GM23338 (cell line): ENCODE measurements around the gene SMC5. TPM values are rescaled to one million over a fixed set of nuclear protein-coding genes. Genes with fewer than 3 reads are reported as not detected.

Experiments used
- ATAC-seq: fragments of 200-7000 bp; cut with Tn5 transposase; 3 replicates; pipeline ENCODE4 v1.9.1; 2020
- DNase-seq: peaks from one replicate; pipeline ENCODE4 v3.0.0-alpha.2; 2015; ENCODE audit warnings: low spot score
- H2AFZ ChIP-seq: fragments of 200-600 bp; sonication (generic); 2 replicates; pipeline ENCODE4 v1.8.0; 2016; ENCODE audit warnings: antibody characterized with exemption, mild to moderate bottlenecking, moderate library complexity
- H3F3A ChIP-seq: fragments of 200-600 bp; sonication (generic); replicated peaks from 2 replicates; pipeline ENCODE4 v1.8.0; 2017; ENCODE audit warnings: antibody characterized with exemption, mixed run types, low read depth
- H3K27ac ChIP-seq: fragments of 200-600 bp; sonication (generic); 2 replicates; pipeline ENCODE4 v1.6.1; 2016; ENCODE audit warnings: low read depth
- H3K27me3 ChIP-seq: fragments of 200-600 bp; sonication (generic); 2 replicates; pipeline ENCODE4 v1.8.0; 2016; ENCODE audit warnings: mild to moderate bottlenecking, mixed run types, moderate library complexity; ENCODE audit not compliant: insufficient read depth
- H3K36me3 ChIP-seq: fragments of 200-600 bp; sonication (generic); 2 replicates; pipeline ENCODE4 v1.8.0; 2016; ENCODE audit warnings: mild to moderate bottlenecking; ENCODE audit not compliant: insufficient read depth
- H3K4me1 ChIP-seq: fragments of 200-600 bp; sonication (generic); 2 replicates; pipeline ENCODE4 v1.8.0; 2016; ENCODE audit warnings: mild to moderate bottlenecking, moderate library complexity; ENCODE audit not compliant: insufficient read depth
- H3K4me2 ChIP-seq: fragments of 200-600 bp; sonication (generic); 2 replicates; pipeline ENCODE4 v1.7.1; 2017; ENCODE audit warnings: mixed run types
- H3K4me3 ChIP-seq: fragments of 200-600 bp; sonication (generic); 2 replicates; pipeline ENCODE4 v1.6.1; 2016; ENCODE audit warnings: mixed run types
- H3K79me2 ChIP-seq: fragments of 200-600 bp; sonication (generic); replicated peaks from 2 replicates; pipeline ENCODE4 v1.8.0; 2017; ENCODE audit warnings: mild to moderate bottlenecking; ENCODE audit not compliant: insufficient read depth
- H3K9me2 ChIP-seq: fragments of 200-600 bp; sonication (generic); 2 replicates; pipeline ENCODE4 v1.8.0; 2017; ENCODE audit not compliant: insufficient read depth
- H4K20me1 ChIP-seq: fragments of 200-600 bp; sonication (generic); replicated peaks from 2 replicates; pipeline ENCODE4 v1.8.0; 2017; ENCODE audit warnings: mild to moderate bottlenecking; ENCODE audit not compliant: insufficient read depth
- H3K27ac Mint-ChIP-seq: 2 replicates; pipeline ENCODE4 v1.8.0; 2020; ENCODE audit warnings: inconsistent platforms, mild to moderate bottlenecking, moderate library complexity, mixed read lengths
- H3K27me3 Mint-ChIP-seq: 3 replicates; pipeline ENCODE4 v1.8.0; 2022; ENCODE audit warnings: low read depth, mild to moderate bottlenecking, moderate library complexity, mixed read lengths, inconsistent platforms; ENCODE audit not compliant: insufficient read depth, poor library complexity
- H3K36me3 Mint-ChIP-seq: 3 replicates; pipeline ENCODE4 v1.8.0; 2021; ENCODE audit warnings: low read depth, mild to moderate bottlenecking, inconsistent platforms, moderate library complexity, mixed read lengths
- H3K4me1 Mint-ChIP-seq: 3 replicates; pipeline ENCODE4 v1.8.0; 2020; ENCODE audit warnings: mild to moderate bottlenecking, inconsistent platforms, mixed read lengths
- H3K4me3 Mint-ChIP-seq: 3 replicates; pipeline ENCODE4 v1.8.0; 2021; ENCODE audit warnings: moderate library complexity, mild to moderate bottlenecking, inconsistent platforms, mixed read lengths
- H3K9me3 Mint-ChIP-seq: 3 replicates; pipeline ENCODE4 v1.8.0; 2020; ENCODE audit warnings: moderate library complexity, mild to moderate bottlenecking, inconsistent platforms, mixed read lengths
- CREB1 ChIP-seq: fragments of 250-450 bp; sonication (Bioruptor Pico); IDR thresholded peaks from 2 replicates; pipeline ENCODE4 v1.5.0; 2020; ENCODE audit warnings: low read depth, mild to moderate bottlenecking, moderate library complexity
- EZH2 ChIP-seq: fragments of 200-600 bp; sonication (generic); IDR thresholded peaks from one replicate; pipeline ENCODE4 v1.8.0; 2017; ENCODE audit warnings: antibody characterized with exemption, mild to moderate bottlenecking, low read depth; ENCODE audit not compliant: unreplicated experiment
- EZH2phosphoT487 ChIP-seq: fragments of 200-600 bp; sonication (generic); IDR thresholded peaks from one replicate; pipeline ENCODE4 v1.8.1; 2018; ENCODE audit warnings: antibody characterized with exemption; ENCODE audit not compliant: unreplicated experiment
- JUNB ChIP-seq: IDR thresholded peaks from one replicate; pipeline ENCODE4 v1.6.1; 2016; ENCODE audit warnings: antibody characterized with exemption; ENCODE audit not compliant: unreplicated experiment
- NANOG ChIP-seq: IDR thresholded peaks from 2 replicates; pipeline ENCODE4 v1.6.1; 2016; ENCODE audit warnings: antibody characterized with exemption, borderline replicate concordance
- POLR2AphosphoS5 ChIP-seq: IDR thresholded peaks from 2 replicates; pipeline ENCODE4 v1.6.1; 2016; ENCODE audit warnings: antibody characterized with exemption, low read depth
- STAT1 ChIP-seq: IDR thresholded peaks from one replicate; pipeline ENCODE4 v1.6.1; 2016; ENCODE audit warnings: antibody characterized with exemption; ENCODE audit not compliant: unreplicated experiment
- ZNF114 ChIP-seq: fragments of 250-450 bp; sonication (Bioruptor Pico); IDR thresholded peaks from 2 replicates; pipeline ENCODE4 v1.5.0; 2020; ENCODE audit warnings: mild to moderate bottlenecking, moderate library complexity
- ZNF331 ChIP-seq: fragments of 250-450 bp; sonication (Bioruptor Pico); IDR thresholded peaks from 2 replicates; pipeline ENCODE4 v1.5.0; 2020; ENCODE audit warnings: low read depth, mild to moderate bottlenecking, moderate library complexity
- polyA plus RNA-seq: library from polyadenylated mRNA; unstranded; fragments of >200 nt; fragmentation: Nextera tagmentation; extraction: Ambion mirVana; gene quantifications from 2 replicates; pipeline ENCODE4 v1.2.1, GENCODE V29; 2016
- total RNA-seq: library from RNA; depleted of rRNA; stranded (reverse); fragments of >200 nt; shearing (Covaris generic); gene quantifications from 2 replicates; pipeline ENCODE4 v1.2.3, GENCODE V29; 2014
- TF ChIP-seq, protein P1 (sequence below): IDR thresholded peaks from 2 replicates; pipeline ENCODE4 v1.6.1; 2016; ENCODE audit warnings: antibody characterized with exemption
- TF ChIP-seq, protein P2 (sequence below): IDR thresholded peaks from one replicate; pipeline ENCODE4 v1.6.1; 2018; ENCODE audit warnings: antibody characterized with exemption; ENCODE audit not compliant: unreplicated experiment
- TF ChIP-seq, protein P3 (sequence below): fragments of 250-450 bp; sonication (Bioruptor Pico); IDR thresholded peaks from 2 replicates; pipeline ENCODE4 v1.5.0; 2020; ENCODE audit warnings: mild to moderate bottlenecking, moderate library complexity
- TF ChIP-seq, protein P4 (sequence below), 2 experiments: fragments of 200-600 bp in 1 of 2; sonication (generic) in 1 of 2; conservative IDR thresholded peaks; 2 replicates each; pipeline versions ENCODE4 v1.5.1 to v1.6.1; 2016 to 2017; ENCODE audit warnings: antibody characterized with exemption in 2 of 2, low read depth in 2 of 2, mild to moderate bottlenecking in 2 of 2, moderate library complexity in 1 of 2

The SMC5 gene
- total and polyA plus RNA-seq, 2 experiments from 2014 or later = 27.9 to 29.0 TPM

DNA sequence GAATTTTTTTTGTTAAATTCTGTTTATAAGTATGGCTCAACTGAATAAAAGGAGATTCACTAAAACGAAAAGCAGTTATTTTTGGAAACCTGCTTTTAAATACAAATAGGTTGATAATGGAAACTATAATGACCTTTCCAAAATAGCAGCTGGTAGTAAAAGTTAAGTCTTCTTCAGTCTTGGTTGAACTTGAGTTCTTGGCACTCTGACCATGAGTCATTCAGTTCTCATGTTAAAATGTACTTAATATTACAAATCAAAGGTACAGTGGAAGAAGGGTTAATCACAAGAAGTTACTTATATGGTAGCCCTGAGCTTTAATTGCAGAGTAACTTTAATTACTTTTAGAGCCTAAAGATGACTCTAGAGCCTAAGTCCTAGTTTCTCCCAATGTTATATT, 93.6 kb downstream of the SMC5 start:
- no peaks in the 10 kb centered on the region for H3K27me3 Mint-ChIP-seq
- Histone ChIP-seq H3K4me3 (no peak overlapping the region), H3K27ac (no peak overlapping the region), H3K9me2 (no peaks in the 10 kb centered on the region), H3K4me2 (no peak overlapping the region), H3K79me2 (no peaks in the 10 kb centered on the region), H3F3A (no peaks in the 10 kb centered on the region), H2AFZ (no peak overlapping the region), H4K20me1 (no peaks in the 10 kb centered on the region), H3K27me3 (no peaks in the 10 kb centered on the region), H3K36me3 (peaks cover 16% of the 10 kb centered on the region; the same call in 1 of the 2 replicates), H3K4me1 (no peaks in the 10 kb centered on the region)
- peaks cover 23% of the 10 kb centered on the region; the same call in 2 of the 3 replicates for H3K36me3 Mint-ChIP-seq
- DNase-seq (no peak), ATAC-seq (no peak)
- H3K4me3 Mint-ChIP-seq = no peak overlapping the region
- TF ChIP-seq POLR2AphosphoS5 (no peak), CREB1 (no peak), ZNF114 (CRISPR knock-in tag) (no peak), STAT1 (no peak), JUNB (no peak), NANOG (no peak), ZNF331 (CRISPR knock-in tag) (no peak), EZH2 (no peak), EZH2phosphoT487 (no peak)
- TF ChIP-seq, protein P1, sequence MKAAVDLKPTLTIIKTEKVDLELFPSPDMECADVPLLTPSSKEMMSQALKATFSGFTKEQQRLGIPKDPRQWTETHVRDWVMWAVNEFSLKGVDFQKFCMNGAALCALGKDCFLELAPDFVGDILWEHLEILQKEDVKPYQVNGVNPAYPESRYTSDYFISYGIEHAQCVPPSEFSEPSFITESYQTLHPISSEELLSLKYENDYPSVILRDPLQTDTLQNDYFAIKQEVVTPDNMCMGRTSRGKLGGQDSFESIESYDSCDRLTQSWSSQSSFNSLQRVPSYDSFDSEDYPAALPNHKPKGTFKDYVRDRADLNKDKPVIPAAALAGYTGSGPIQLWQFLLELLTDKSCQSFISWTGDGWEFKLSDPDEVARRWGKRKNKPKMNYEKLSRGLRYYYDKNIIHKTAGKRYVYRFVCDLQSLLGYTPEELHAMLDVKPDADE = no peak
- TF ChIP-seq, protein P2, sequence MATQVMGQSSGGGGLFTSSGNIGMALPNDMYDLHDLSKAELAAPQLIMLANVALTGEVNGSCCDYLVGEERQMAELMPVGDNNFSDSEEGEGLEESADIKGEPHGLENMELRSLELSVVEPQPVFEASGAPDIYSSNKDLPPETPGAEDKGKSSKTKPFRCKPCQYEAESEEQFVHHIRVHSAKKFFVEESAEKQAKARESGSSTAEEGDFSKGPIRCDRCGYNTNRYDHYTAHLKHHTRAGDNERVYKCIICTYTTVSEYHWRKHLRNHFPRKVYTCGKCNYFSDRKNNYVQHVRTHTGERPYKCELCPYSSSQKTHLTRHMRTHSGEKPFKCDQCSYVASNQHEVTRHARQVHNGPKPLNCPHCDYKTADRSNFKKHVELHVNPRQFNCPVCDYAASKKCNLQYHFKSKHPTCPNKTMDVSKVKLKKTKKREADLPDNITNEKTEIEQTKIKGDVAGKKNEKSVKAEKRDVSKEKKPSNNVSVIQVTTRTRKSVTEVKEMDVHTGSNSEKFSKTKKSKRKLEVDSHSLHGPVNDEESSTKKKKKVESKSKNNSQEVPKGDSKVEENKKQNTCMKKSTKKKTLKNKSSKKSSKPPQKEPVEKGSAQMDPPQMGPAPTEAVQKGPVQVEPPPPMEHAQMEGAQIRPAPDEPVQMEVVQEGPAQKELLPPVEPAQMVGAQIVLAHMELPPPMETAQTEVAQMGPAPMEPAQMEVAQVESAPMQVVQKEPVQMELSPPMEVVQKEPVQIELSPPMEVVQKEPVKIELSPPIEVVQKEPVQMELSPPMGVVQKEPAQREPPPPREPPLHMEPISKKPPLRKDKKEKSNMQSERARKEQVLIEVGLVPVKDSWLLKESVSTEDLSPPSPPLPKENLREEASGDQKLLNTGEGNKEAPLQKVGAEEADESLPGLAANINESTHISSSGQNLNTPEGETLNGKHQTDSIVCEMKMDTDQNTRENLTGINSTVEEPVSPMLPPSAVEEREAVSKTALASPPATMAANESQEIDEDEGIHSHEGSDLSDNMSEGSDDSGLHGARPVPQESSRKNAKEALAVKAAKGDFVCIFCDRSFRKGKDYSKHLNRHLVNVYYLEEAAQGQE = no peak
- TF ChIP-seq, protein P3, sequence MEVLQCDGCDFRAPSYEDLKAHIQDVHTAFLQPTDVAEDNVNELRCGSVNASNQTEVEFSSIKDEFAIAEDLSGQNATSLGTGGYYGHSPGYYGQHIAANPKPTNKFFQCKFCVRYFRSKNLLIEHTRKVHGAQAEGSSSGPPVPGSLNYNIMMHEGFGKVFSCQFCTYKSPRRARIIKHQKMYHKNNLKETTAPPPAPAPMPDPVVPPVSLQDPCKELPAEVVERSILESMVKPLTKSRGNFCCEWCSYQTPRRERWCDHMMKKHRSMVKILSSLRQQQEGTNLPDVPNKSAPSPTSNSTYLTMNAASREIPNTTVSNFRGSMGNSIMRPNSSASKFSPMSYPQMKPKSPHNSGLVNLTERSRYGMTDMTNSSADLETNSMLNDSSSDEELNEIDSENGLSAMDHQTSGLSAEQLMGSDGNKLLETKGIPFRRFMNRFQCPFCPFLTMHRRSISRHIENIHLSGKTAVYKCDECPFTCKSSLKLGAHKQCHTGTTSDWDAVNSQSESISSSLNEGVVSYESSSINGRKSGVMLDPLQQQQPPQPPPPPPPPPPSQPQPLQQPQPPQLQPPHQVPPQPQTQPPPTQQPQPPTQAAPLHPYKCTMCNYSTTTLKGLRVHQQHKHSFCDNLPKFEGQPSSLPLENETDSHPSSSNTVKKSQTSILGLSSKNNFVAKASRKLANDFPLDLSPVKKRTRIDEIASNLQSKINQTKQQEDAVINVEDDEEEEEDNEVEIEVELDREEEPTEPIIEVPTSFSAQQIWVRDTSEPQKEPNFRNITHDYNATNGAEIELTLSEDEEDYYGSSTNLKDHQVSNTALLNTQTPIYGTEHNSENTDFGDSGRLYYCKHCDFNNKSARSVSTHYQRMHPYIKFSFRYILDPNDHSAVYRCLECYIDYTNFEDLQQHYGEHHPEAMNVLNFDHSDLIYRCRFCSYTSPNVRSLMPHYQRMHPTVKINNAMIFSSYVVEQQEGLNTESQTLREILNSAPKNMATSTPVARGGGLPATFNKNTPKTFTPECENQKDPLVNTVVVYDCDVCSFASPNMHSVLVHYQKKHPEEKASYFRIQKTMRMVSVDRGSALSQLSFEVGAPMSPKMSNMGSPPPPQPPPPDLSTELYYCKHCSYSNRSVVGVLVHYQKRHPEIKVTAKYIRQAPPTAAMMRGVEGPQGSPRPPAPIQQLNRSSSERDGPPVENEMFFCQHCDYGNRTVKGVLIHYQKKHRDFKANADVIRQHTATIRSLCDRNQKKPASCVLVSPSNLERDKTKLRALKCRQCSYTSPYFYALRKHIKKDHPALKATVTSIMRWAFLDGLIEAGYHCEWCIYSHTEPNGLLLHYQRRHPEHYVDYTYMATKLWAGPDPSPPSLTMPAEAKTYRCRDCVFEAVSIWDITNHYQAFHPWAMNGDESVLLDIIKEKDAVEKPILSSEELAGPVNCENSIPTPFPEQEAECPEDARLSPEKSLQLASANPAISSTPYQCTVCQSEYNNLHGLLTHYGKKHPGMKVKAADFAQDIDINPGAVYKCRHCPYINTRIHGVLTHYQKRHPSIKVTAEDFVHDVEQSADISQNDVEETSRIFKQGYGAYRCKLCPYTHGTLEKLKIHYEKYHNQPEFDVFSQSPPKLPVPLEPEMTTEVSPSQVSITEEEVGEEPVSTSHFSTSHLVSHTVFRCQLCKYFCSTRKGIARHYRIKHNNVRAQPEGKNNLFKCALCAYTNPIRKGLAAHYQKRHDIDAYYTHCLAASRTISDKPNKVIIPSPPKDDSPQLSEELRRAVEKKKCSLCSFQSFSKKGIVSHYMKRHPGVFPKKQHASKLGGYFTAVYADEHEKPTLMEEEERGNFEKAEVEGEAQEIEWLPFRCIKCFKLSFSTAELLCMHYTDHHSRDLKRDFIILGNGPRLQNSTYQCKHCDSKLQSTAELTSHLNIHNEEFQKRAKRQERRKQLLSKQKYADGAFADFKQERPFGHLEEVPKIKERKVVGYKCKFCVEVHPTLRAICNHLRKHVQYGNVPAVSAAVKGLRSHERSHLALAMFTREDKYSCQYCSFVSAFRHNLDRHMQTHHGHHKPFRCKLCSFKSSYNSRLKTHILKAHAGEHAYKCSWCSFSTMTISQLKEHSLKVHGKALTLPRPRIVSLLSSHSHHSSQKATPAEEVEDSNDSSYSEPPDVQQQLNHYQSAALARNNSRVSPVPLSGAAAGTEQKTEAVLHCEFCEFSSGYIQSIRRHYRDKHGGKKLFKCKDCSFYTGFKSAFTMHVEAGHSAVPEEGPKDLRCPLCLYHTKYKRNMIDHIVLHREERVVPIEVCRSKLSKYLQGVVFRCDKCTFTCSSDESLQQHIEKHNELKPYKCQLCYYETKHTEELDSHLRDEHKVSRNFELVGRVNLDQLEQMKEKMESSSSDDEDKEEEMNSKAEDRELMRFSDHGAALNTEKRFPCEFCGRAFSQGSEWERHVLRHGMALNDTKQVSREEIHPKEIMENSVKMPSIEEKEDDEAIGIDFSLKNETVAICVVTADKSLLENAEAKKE (CRISPR knock-in tag) = no peak
- TF ChIP-seq, protein P4, sequence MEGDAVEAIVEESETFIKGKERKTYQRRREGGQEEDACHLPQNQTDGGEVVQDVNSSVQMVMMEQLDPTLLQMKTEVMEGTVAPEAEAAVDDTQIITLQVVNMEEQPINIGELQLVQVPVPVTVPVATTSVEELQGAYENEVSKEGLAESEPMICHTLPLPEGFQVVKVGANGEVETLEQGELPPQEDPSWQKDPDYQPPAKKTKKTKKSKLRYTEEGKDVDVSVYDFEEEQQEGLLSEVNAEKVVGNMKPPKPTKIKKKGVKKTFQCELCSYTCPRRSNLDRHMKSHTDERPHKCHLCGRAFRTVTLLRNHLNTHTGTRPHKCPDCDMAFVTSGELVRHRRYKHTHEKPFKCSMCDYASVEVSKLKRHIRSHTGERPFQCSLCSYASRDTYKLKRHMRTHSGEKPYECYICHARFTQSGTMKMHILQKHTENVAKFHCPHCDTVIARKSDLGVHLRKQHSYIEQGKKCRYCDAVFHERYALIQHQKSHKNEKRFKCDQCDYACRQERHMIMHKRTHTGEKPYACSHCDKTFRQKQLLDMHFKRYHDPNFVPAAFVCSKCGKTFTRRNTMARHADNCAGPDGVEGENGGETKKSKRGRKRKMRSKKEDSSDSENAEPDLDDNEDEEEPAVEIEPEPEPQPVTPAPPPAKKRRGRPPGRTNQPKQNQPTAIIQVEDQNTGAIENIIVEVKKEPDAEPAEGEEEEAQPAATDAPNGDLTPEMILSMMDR (conservative IDR thresholded peaks at IDR 0.05; ENCODE audit: low read depth in 2 of 2) = no peak
- H3K27ac Mint-ChIP-seq = no peak overlapping the region
- no peaks in the 10 kb centered on the region for H3K9me3 Mint-ChIP-seq
- H3K4me1 Mint-ChIP-seq = no peaks in the 10 kb centered on the region
